ENCODE measurements around the gene OPCML.

Gene OPCML

DNA sequence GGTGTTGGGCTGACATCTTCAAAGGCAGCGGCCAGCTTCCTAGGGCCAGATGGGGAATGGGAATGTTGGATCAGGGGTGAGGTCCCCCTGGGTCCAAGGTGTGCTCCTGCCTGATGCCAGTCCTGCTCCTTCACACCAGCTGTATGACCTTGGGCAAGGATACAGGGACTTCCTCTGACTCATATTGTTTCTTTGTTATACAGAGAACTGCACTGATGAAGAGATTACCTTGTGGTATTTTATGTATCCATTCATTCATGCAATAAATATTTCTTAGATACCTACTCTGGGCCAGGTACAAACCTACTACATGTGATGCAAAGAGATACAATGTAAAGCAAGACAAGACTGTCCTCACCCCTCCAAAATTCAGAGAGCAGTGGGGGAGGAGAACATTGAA is 3.9 kb upstream of the OPCML start:
- no peak for DNase-seq

DNA sequence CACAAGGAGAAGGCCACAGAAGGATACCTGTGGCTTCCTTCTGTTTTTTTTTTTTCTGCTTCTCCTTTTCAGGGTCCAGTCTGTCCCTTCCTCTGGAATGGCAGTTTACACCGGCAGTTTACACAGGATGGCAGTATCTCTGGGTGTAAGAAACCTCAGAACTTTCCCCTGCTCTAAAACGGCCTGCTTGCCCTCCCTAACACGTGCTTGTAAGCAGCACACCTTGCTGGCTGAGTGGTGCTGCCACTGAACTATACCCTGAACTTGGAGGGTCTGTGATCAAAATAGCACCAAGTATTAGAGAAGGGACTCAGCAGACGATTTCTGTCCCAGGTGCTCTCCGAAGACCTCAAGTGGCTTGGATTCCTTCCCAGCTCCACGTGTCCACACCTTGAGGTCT is 904 bp upstream of the OPCML start:
- DNase-seq: no peak

DNA sequence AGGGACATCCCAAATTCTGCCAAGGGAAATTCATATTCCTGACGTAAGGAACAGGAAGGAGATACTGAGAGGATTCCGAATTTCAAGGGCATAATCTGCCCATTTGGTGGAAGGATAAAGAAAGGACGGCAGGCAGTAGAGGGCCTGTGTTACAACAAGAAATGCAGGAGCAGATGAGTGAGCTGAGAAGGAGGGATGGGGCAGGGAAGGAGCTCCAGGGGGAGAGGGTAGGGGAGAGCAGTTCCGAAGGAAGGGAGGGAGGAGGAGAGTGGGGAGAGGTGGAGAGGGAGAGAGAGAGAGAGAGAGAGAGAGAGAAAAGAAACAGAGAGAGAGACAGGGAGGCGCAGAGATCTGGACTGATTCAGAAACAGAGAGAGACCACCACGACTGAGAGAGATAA is 843 bp downstream of the OPCML start:
- no peak for DNase-seq

DNA sequence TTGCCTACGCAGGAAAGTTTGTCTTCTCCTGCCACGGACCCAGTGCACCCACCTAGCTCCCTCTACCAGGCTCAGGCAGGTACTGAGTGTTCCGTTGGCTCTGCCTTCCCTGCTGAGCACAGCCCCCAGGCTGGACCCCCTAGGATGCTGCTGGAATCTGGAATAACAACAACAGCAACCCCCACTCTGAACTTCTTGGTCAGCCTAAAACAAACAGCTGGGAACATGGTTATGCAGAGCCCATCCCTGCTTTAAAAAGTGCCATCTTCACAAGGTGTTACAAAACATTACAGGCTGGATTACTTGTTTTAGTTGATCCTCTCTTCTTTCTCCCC is 1.8 kb downstream of the OPCML start:
- DNase-seq: no peak

DNA sequence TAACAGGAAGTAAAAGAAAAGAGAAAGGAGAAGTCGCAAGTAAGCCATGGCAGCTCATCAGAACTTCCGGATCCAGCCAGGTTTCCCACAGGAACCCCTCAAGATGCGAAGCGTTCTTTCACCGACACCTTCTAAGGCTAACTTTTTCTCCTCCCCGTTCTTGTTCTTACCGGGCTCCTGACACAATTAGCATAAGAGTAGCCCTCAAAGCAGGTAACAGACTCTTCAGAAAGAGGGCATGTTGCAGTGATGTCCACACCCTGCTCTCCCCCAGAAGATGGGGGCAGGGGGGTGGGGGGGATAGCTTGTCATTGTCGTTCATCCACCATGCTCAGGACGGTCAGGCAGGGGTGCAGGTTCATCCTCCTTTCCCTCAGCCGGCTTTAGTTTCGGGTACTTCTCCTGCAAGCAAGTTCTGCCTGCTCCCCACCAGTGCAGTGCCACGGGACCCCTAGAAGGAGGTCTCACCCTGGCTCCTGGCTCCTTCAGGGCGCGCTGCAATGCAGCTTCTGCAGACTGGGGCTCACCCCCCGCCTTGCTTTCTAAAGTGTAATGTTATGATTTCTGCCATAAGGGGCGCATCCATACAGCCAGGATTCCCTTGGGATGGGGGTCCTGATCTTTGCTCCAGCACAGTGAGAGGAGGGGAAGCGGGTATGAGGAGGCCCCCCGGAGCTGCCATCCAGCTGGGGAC is 2.3 kb downstream of the OPCML start:
- no peak for DNase-seq

DNA sequence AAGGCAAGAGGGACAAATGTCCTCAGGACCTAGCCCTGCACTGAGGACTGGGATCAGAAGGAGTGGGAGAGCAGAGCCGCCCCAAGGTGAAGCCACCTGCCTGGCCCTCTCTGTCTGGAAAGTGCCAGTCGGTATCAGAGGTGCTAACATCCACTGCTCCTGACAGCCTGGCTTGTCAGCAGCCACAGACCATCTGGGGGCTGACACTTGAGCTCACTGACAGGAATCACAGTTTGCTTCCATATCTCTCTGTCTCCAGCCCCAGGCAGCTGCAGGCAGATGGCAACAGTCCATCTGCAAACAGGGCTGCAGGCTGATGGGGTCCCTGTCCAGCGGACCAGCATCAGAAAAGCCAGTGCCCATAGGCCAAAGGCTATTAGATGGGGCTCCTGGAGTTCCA is 5.5 kb downstream of the OPCML start:
- DNase-seq: no peak

DNA sequence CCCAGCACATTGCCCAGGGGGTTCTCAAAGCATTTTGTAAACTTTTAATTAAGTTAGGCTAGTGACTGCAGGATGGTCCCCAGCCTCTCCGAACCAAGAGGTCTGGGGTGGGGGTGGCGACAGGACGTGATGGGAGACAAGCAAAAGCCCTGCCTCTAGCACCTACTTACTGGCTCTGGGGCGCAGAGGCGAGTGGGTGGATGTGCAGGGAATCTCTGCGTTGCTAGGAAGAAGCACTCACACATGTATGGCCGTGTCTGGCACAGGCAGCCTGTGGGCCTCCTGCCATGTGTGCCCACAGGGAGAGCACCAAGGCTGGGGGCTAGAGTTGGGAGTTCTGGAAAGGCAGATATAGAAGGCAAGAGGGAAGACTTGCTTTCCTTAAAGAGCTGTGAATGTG is 6.3 kb downstream of the OPCML start:
- DNase-seq: no peak

DNA sequence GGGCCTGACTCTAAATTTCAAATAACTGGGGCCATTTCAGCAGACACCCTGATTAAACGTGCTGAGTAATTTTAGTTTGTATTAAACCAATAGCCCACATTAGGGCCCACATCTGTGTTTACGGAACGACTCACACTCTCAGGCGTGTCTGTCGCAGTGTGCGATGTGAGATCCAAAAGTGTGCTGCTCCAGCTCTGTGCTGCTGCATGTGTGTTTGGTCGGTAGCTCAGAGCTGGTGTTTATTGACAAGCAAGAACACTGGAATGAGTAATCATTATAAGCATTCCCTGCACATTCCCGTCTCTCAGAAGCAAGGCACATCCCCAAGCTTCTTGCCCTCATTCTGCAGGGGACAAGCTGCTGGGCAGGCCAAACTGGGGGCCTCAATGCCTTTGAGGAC is 7.8 kb downstream of the OPCML start:
- DNase-seq: no peak

DNA sequence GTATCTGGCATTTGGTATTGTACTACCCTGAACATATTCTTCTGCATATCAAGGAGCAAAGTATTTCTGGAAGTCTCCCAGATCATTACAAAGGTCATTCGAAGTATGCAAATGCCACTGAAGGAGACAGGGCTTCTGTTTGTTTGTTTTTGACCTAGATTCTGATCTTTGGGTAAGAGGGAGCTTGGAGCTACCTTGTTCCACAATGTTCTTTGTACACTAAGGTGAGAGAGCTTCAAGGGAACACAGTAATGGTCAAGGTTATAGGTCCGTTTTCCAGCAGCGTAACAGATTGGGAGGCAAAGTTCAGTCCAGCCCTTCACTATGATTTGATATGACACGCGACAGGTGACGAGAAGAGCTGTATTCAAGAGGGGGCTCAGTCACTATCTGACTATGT is 10.0 kb downstream of the OPCML start:
- DNase-seq: no peak

DNA sequence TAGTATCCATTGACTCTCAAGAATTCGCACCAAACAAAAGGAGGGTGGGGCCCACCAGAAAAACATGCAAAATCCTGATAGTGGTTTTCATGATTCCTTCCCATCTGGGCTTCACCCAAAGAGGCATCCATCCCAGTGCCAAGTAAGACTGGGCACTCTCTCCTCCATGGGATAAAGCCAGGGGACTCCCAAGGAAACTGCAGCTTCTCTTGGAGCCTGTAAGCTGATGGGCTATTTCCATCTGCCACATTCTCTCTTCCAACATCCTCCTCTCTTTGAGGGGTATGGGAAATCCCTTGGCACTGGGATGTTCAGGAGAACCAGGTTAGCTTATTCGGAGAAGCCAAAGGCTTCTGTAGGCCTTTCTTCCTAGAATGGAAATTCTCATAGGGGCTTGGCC is 10.8 kb downstream of the OPCML start:
- DNase-seq: no peak

DNA sequence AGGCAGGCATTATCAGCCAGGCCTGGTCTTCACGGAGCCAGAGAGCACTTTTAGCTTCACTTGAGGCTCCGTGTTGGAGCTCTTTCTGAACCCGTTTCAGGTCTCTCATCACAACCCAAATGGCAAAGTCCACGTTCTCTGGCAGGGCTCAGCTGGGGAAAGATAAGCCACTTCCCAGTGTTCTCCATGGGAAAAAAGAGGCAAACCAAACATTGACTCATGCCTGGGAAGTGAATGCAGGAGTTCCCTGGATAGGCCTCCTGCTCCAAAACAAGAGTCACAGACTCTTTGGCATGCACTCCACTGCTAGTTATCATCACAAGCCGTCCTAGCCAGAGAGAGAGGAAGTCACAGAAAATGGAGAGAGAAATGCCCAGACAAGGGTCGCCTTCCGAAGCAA is 11.6 kb downstream of the OPCML start:
- no peak for DNase-seq

DNA sequence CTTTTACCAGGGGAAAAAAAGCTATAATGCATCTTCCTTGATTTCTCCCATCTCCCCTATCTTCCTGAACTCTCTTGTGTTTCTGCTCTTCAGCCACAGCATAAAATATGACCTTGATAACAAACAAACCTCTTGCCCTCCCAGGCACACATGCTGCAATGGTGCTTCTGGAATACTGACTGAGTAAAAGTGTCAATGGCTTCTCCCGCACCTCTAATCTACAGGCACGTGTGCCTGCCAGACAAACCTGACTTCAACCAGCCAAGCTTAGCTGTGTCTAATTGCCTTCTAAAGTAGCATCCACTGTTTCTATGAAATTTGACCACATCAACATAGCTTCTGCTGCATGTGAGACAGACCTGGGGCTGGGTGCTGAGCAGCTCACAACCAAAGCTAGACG is 12.7 kb downstream of the OPCML start:
- no peak for DNase-seq

DNA sequence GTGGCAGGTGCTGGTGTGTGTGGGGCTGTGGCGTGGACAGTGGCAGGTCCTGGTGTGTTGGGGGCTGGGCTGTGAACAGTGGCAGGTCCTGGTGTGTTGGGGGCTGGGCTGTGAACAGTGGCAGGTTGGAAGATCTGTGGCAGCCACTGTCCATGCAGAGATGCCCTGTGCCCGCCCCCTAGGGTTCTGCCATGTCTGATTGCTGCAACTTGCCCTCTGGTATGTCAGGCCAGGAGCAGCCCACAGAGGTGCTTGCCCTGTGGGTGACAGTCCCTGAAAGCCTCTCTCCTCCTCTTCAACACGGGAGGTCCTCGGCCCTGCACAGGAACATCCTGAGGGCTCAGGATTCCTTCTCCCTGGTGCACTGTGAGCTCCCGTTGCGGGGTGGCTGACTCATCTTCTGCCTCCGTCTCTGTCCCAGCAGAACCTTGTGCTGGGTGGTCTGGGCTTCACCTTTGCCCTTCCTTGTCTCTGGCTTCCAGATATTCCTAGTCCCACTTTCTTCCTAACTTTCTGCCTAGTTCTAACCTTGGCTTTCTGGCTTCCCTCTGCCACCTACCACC is 13.5 kb downstream of the OPCML start:
- DNase-seq: no peak

DNA sequence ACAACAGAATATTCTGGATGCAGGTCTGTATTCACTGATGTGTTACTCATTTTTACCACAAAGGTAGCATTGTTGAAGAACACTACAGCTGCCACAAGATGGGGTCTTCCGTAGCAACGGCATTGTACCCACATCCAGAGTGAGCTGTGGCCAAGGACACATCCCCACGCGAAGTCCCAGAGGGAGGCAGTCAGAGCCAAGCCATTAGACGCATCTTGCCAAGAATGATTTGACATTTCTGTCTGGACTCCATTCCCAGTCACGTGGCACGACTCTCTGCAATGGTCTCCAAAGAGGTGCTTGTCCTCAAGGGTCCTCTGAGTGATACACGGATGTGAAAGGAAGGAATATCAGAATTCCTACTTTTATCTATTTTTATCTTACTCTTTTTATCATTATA is 15.5 kb downstream of the OPCML start:
- DNase-seq: no peak

DNA sequence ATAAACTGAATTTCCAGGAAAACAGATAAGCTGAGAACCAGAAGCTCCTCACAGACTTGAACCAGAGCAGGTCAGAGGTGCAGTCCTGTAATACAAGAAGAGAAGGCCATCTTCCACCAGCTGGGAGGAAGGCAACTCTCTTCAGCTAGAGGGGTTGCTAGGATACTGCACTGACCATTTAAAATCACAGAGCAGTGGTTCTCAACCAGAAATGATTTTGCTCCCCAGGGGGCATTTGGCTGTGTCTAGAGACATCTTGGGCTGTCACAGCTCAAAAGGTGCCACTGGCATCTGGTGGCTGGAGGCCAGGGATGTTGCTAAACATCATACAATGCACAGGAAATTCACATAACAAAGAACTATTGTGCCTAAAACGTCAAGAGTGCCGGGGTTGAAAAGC is 17.2 kb downstream of the OPCML start:
- no peak for DNase-seq

DNA sequence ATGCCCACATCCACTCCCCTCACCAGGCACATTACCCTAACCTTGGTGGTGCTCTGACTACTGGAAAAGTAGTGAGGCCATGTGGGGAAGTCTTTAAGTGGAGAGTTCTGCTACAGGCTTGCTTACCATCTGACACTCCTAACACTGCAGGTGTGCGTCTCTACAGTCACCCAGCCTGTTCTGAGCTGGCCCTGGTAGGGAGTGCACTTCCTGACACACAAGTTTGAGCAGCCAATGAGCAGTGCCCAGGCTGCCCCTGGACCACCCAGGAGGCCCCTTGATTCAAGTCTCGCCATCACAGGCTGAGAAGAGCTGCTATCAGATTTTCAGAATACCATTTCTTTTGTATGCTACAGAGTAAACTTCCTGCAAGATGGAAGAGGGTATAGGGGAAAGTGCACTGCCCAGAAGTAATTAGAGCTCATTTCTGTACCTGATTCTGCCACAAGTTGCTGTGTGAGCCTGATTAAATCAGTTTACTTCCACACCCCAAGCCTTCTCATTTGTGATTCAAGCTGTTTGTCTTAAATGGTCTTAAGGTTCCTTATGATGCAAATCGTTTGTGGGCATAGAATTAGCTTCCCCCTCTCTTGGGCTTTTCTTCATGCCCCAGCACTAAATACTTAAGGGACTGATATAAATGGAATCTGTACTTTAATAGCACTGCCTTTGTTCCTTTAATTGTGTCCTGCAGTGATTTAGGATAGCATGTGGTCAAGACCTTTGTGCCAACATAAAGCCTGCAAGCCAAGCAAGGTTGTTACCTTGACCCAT is 22.2 kb downstream of the OPCML start:
- no peak for DNase-seq

DNA sequence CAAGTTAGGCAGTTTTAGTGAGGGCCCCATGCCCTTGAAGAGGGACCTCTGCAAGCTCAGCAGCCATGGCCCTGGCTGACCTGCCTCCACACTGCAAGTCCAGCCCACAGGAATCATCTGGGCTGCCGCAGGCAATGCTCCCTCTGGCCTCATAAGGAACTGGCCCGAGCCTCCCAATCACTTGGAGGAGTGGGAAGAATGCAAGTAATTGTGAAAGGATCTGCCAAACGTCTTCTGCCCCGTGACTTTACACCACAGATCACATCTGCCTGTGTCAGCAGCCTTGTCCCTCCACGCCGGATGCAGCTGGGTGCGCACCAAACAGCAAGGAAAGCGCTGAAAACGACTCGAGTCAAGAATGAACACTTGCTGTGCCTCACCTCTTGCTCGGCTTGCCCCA is 23.8 kb downstream of the OPCML start:
- no peak for DNase-seq

DNA sequence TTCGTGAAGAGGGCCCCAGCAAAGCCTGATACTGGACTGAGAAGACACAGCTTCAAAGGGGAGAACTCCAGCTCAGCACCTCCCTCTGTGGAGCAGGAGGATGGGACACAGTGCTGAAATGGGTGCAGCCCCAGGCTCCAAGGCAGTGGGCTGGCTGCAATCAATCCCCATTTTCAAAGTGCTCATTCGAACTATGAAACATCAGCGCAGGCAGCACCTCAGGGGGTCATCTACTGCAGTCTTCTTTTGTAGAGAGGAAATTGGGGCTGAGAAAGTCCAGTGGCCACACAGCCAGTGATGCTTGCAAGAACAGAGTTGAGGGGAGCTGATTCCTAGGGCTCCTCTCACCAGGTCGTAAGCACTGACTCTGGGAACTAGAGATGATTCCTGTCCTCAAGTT is 25.1 kb downstream of the OPCML start:
- DNase-seq: no peak

DNA sequence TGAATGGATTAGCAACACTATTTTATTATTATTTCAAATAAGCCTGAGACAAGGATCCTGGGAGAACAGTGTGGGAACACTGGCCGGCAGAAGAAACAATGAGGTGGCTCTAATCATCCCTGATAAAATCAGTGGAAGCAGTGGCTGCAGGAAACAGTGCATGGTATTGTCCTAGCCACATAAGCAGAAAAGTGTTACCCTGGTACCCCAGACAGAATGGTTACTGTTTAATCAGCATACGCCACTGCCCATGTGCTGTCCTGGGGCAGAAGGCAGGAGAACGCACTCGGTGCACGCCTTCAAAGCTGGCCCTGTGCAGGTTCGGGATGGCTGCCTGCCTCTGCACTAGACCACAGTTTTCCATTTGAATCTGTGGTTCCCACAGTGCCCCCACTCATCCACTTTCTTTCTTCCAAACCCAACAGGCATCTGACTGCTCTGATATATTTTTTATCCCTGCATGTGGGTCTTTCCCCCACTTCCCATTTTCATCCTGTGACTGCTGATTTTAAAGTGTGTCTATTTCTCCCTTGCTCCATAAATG is 25.7 kb downstream of the OPCML start:
- DNase-seq: no peak

DNA sequence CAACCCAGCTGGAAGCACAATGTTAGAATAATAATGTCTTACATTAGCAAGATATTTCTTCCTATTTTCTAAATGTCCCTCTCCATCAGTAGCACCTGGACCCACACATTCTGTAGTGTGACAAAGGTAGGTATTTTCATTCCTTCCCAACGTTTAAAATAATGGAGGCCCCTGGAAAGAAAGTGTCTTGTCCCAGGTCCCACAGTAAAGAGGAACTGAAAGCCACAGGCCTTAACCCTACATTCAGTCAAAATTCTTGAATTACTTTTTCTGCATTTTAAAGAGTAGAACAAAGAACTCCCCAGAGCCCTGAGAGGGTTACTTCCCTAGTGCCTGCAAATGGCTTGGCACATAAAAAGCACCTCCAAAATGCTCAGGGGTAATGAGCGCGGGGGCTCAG is 26.3 kb downstream of the OPCML start:
- no peak for DNase-seq

DNA sequence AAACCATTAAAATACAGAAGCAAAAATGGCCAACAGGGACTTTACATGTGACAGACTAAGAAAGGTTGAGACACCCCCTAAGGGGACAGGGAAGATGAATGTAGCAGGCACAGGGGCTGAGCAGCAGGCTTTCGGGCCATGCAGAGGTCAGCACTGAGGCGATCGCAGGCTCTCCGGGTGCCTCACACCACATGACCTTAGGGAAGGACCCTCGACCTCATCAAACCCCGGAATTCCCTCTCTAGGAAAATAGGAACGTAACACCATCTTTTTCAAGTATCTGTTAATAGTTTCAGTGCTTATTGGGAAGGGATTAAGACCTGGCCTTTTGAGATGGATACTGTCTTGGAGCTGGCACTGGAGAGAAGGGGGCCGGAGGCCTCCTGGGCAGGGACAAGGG is 27.4 kb downstream of the OPCML start:
- no peak for DNase-seq

DNA sequence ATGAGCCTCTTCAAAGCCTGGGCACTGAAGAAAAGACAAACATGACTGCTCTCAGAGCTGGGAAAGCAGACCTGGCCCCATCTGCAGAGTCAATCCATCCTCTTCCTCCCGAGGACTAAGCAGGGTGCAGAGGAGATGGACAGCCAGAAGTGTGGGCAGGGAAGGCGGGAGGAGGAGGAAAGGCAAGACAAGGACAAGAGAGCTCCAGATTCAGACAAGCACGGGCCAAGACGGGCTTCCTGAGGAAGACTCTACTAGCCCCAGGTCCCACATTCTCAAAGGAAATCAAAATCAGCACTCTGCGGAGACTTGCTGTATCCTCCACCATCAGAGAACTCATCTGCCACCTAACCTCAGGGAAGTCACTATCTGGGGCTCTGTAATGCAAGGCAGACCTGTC is 28.5 kb downstream of the OPCML start:
- DNase-seq: no peak

DNA sequence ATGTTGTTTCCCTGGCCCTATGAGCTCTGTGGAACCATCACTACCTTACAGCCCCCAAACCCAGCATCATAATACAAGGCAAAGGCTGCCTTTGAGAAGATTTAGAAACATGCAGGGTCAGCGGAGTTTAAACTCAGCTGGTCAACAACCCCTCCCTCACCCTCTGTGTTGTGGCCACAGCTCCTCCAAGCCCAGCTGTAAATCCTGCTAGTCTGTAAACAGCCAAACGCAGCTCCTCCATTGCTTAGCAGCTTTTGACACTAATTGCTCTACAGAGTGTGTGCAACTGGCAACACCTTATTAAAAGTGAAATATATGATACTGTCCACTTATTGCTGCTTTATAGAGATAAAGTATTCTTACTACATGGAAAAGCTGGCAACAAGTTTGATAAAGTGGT is 29.1 kb downstream of the OPCML start:
- no peak for DNase-seq

All from NCI-H446 (cell line).